ENCODE data around the gene KLC3. TPM values are rescaled to one million over a fixed set of nuclear protein-coding genes. Genes with fewer than 3 reads are reported as not detected.

KLC3 gene
- total RNA-seq, 1 experiment from 2014 or later: 22.8 TPM

DNA sequence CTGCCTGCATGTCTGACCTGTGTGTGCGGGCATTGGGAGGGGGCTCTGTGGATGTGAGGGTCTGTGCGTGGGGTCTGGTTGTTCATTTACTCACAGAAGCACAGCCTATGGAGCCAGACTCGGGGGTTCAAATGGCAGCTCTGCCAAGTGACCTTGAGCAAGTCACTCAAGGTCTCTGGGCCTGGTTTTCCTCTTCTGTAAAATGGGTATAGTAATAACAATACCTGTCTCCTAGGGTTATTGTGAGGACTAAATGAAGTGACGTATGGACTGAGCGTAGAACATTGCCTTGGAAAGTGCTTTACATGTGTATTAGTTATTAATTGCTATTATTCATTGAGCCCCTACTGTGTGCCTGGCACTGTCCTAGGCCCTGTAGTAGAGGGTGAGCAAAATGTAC, 42.3 kb upstream of the KLC3 start (continued):
- TF ChIP-seq ZBTB33 (IDR thresholded peaks at IDR 0.05; ENCODE audit: extremely low read depth, insufficient replicate concordance, low read length) (no peak), FOSL1 (IDR thresholded peaks at IDR 0.05; ENCODE audit: low read depth) (no peak), CBX3 (IDR thresholded peaks at IDR 0.05; ENCODE audit: low read depth) (no peak), TCF7L2 (IDR thresholded peaks at IDR 0.05; ENCODE audit: borderline replicate concordance, extremely low read depth, insufficient read depth, insufficient read length) (no peak), JUND (IDR thresholded peaks at IDR 0.05) (no peak), SIN3A (IDR thresholded peaks at IDR 0.05; ENCODE audit: low read depth) (no peak), YY1 (IDR thresholded peaks at IDR 0.05; ENCODE audit: extremely low read depth, insufficient replicate concordance, low read depth, low read length) (no peak)

DNA sequence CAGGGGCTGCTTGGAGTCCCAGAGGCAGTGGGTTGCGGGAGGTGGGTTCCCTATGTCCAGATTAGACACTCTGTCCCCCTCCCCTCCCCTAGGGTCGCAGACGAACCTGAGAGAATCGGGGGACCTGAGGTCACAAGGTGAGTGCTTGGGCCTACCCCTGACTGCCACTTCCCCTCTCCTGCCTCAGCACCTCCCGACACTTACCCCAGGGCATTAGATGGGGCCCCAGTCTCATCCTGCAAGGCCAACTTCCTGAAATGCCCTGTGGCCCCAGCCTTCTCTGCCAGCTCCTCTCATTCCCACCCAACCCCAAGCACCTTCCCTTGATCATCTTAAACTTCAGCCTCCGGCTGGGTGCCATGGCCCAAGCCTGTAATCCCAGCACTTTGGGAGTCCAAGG, 40.8 kb upstream of the KLC3 start:
- H3K27ac ChIP-seq (ENCODE audit: low read depth, low read length): no peak overlapping the region
- ChIA-PET CTCF (no interaction called here), POLR2A (no interaction called here), RAD21 (ENCODE audit: low non-redundant PET in 1 of 2, low total read pairs in 2 of 2, uncharacterized antibody in 2 of 2, unreplicated experiment in 2 of 2) (no interaction called here)
- H4K20me1 ChIP-seq (ENCODE audit: insufficient read depth): no peaks in the 10 kb centered on the region
- H3K36me3 ChIP-seq (ENCODE audit: control insufficient read depth in 1 of 2, insufficient read depth in 2 of 2, low read length in 2 of 2): no peaks in the 10 kb centered on the region
- no peak overlapping the region for H2AFZ ChIP-seq (ENCODE audit: low read depth, low read length, poor library complexity, severe bottlenecking)
- no peaks in the 10 kb centered on the region for H3K9me2 ChIP-seq (ENCODE audit: insufficient read depth)
- intact Hi-C loops (cut with micrococcal nuclease): no loop called here
- H3K79me2 ChIP-seq (ENCODE audit: insufficient read depth, low read length): no peaks in the 10 kb centered on the region
- no peaks in the 10 kb centered on the region for H3K27me3 ChIP-seq (ENCODE audit: insufficient read depth, low read length)
- H3K4me1 ChIP-seq (ENCODE audit: control insufficient read depth in 1 of 2, insufficient read depth in 2 of 2, low read length in 2 of 2): peaks cover 0 to 10% of the 10 kb centered on the region in 2 experiments; a peak in 2 of 4 replicates
- ATAC-seq: no peak
- BruUV-seq (replicated peaks): no TSS peak
- H3K4me2 ChIP-seq (ENCODE audit: low read length): no peak overlapping the region
- H3K4me3 ChIP-seq (replicated peaks in 1 of 2; ENCODE audit: low read depth in 1 of 2, low read length in 2 of 2): no peak overlapping the region
- TF ChIP-seq CBX3 (IDR thresholded peaks at IDR 0.05; ENCODE audit: low read depth): no peak
- no peak for TF ChIP-seq ELF1 (IDR thresholded peaks at IDR 0.05; ENCODE audit: borderline replicate concordance, low read depth)
- no peak for TF ChIP-seq POLR2AphosphoS5 (IDR thresholded peaks at IDR 0.05; ENCODE audit: low read depth, low read length)
- TF ChIP-seq ZNF274 (IDR thresholded peaks at IDR 0.05; ENCODE audit: low read depth, low read length): no peak
- no peak for TF ChIP-seq EZH2phosphoT487 (IDR thresholded peaks at IDR 0.05; ENCODE audit: borderline replicate concordance)
- TF ChIP-seq SIN3A (IDR thresholded peaks at IDR 0.05; ENCODE audit: low read depth): no peak
- TF ChIP-seq, protein P1, sequence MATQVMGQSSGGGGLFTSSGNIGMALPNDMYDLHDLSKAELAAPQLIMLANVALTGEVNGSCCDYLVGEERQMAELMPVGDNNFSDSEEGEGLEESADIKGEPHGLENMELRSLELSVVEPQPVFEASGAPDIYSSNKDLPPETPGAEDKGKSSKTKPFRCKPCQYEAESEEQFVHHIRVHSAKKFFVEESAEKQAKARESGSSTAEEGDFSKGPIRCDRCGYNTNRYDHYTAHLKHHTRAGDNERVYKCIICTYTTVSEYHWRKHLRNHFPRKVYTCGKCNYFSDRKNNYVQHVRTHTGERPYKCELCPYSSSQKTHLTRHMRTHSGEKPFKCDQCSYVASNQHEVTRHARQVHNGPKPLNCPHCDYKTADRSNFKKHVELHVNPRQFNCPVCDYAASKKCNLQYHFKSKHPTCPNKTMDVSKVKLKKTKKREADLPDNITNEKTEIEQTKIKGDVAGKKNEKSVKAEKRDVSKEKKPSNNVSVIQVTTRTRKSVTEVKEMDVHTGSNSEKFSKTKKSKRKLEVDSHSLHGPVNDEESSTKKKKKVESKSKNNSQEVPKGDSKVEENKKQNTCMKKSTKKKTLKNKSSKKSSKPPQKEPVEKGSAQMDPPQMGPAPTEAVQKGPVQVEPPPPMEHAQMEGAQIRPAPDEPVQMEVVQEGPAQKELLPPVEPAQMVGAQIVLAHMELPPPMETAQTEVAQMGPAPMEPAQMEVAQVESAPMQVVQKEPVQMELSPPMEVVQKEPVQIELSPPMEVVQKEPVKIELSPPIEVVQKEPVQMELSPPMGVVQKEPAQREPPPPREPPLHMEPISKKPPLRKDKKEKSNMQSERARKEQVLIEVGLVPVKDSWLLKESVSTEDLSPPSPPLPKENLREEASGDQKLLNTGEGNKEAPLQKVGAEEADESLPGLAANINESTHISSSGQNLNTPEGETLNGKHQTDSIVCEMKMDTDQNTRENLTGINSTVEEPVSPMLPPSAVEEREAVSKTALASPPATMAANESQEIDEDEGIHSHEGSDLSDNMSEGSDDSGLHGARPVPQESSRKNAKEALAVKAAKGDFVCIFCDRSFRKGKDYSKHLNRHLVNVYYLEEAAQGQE (IDR thresholded peaks at IDR 0.05; ENCODE audit: low read depth): no peak
- no peak for TF ChIP-seq SRF (IDR thresholded peaks at IDR 0.05; ENCODE audit: low read depth)
- TF ChIP-seq SP1 (IDR thresholded peaks at IDR 0.05; ENCODE audit: low read depth): no peak
- no peak for TF ChIP-seq ATF3 (IDR thresholded peaks at IDR 0.05)
- no peak for TF ChIP-seq RAD21 (IDR thresholded peaks at IDR 0.05; ENCODE audit: low read depth)
- TF ChIP-seq ZBTB33 (IDR thresholded peaks at IDR 0.05; ENCODE audit: extremely low read depth, insufficient replicate concordance, low read length): no peak
- no peak for DNase-seq (ENCODE audit: low read depth, low spot score)
- no peak overlapping the region for H3K9ac ChIP-seq (ENCODE audit: low read length)
- no peaks in the 10 kb centered on the region for H3K9me3 ChIP-seq (ENCODE audit: control insufficient read depth in 1 of 2, insufficient read depth in 1 of 2, low read depth in 1 of 2, low read length in 2 of 2)

Data from HCT116 (cell line).